Nephron (organoid): Measurements from ENCODE around the gene ITIH6.
A peak's percentile ranks its signal among the peaks of the same experiment; 100 is the strongest.
"Not testable (repeated sequence)": the region's sequence is repeated elsewhere in the genome, so short reads cannot be mapped to it uniquely, and the experiment has no call there.

ENCODE experiments used
- H3K27ac Mint-ChIP-seq, 3 experiments: 2 replicates each; pipeline ENCODE4 v1.8.0; 2020; ENCODE audit warnings: mixed read lengths in 3 of 3, mild to moderate bottlenecking in 2 of 3, moderate library complexity in 1 of 3
- H3K27me3 Mint-ChIP-seq: 2 replicates; pipeline ENCODE4 v1.8.0; 2021; ENCODE audit warnings: low read depth, mild to moderate bottlenecking, moderate library complexity, mixed read lengths
- H3K36me3 Mint-ChIP-seq: 2 replicates; pipeline ENCODE4 v1.8.0; 2020; ENCODE audit warnings: low read depth, mixed read lengths
- H3K4me1 Mint-ChIP-seq: 2 replicates; pipeline ENCODE4 v1.8.0; 2020; ENCODE audit warnings: mixed read lengths
- H3K4me3 Mint-ChIP-seq, 3 experiments: 2 replicates each; pipeline ENCODE4 v1.8.0; 2020; ENCODE audit warnings: mild to moderate bottlenecking in 3 of 3, mixed read lengths in 3 of 3, moderate library complexity in 2 of 3
- H3K9me3 Mint-ChIP-seq: 2 replicates; pipeline ENCODE4 v1.8.0; 2020; ENCODE audit warnings: mixed read lengths
- CTCF ChIP-seq, 3 experiments: fragments of 200-600 bp; sonication (generic); IDR thresholded peaks; one replicate each; pipeline ENCODE4 v1.5.0; 2021; ENCODE audit warnings: antibody characterized with exemption in 3 of 3; ENCODE audit not compliant: unreplicated experiment in 3 of 3

ITIH6 gene

GRCh38 chrX:54794795-54795194 lies 3.3 kb downstream of the ITIH6 start:
- no peaks in the 10 kb centered on the region for H3K9me3 Mint-ChIP-seq
- H3K36me3 Mint-ChIP-seq = no peaks in the 10 kb centered on the region

GRCh38 chrX:54794028-54794427 lies 4.0 kb downstream of the ITIH6 start:
- TF ChIP-seq CTCF (IDR thresholded peaks at IDR 0.05; ENCODE audit: unreplicated experiment in 3 of 3) = no peak
- H3K27ac Mint-ChIP-seq = peak overlapping the region in 2 of 3 experiments; percentile 60 to 83
- H3K9me3 Mint-ChIP-seq = no peaks in the 10 kb centered on the region
- no peaks in the 10 kb centered on the region for H3K27me3 Mint-ChIP-seq
- peaks cover 17% of the 10 kb centered on the region for H3K4me1 Mint-ChIP-seq
- H3K36me3 Mint-ChIP-seq = no peaks in the 10 kb centered on the region
- no peak overlapping the region for H3K4me3 Mint-ChIP-seq

More at GRCh38 chrX:54794795-54795194, 3.3 kb downstream of the ITIH6 start:
- Mint-ChIP-seq H3K4me3 (no peak overlapping the region), H3K4me1 (peaks cover 13% of the 10 kb centered on the region), H3K27me3 (no peaks in the 10 kb centered on the region), H3K27ac (peak overlapping the region in 2 of 3 experiments; percentile 60 to 83)
- no peak for TF ChIP-seq CTCF (IDR thresholded peaks at IDR 0.05; ENCODE audit: unreplicated experiment in 3 of 3)

- H3K36me3 Mint-ChIP-seq, H3K4me3 Mint-ChIP-seq, H3K27me3 Mint-ChIP-seq: not testable (repeated sequence)
- Mint-ChIP-seq H3K9me3 (peaks cover 14% of the 10 kb centered on the region), H3K4me1 (peaks cover 25% of the 10 kb centered on the region), H3K27ac (peak overlapping the region; percentile 77 to 93 (median 88))
Observed at GRCh38 chrX:54789405-54789804, 8.7 kb downstream of the ITIH6 start.

GRCh38 chrX:54788446-54788845 lies 9.6 kb downstream of the ITIH6 start:
- Mint-ChIP-seq H3K36me3 (no peaks in the 10 kb centered on the region), H3K4me3 (no peak overlapping the region), H3K27me3 (no peaks in the 10 kb centered on the region), H3K27ac (peak overlapping the region in 2 of 3 experiments; percentile 77 to 93), H3K4me1 (peaks cover 20% of the 10 kb centered on the region), H3K9me3 (peaks cover 17% of the 10 kb centered on the region)
- no peak for TF ChIP-seq CTCF (IDR thresholded peaks at IDR 0.05; ENCODE audit: unreplicated experiment in 3 of 3)

- Mint-ChIP-seq H3K9me3 (peaks cover 25% of the 10 kb centered on the region), H3K27ac (no peak overlapping the region), H3K36me3 (no peaks in the 10 kb centered on the region), H3K27me3 (no peaks in the 10 kb centered on the region), H3K4me1 (peaks cover 18% of the 10 kb centered on the region), H3K4me3 (no peak overlapping the region)
- no peak for TF ChIP-seq CTCF (IDR thresholded peaks at IDR 0.05; ENCODE audit: unreplicated experiment in 3 of 3)
Observed at GRCh38 chrX:54786967-54787366, 11.1 kb downstream of the ITIH6 start.

GRCh38 chrX:54785901-54786300 lies 12.2 kb downstream of the ITIH6 start:
- no peak for TF ChIP-seq CTCF (IDR thresholded peaks at IDR 0.05; ENCODE audit: unreplicated experiment in 3 of 3)
- Mint-ChIP-seq H3K27ac (no peak overlapping the region), H3K4me1 (peaks cover 12% of the 10 kb centered on the region), H3K36me3 (no peaks in the 10 kb centered on the region), H3K9me3 (peaks cover 29% of the 10 kb centered on the region), H3K4me3 (no peak overlapping the region), H3K27me3 (no peaks in the 10 kb centered on the region)
